HL-60/S4 (cell line): Measurements from ENCODE around the gene PLEKHM2.

Experiments
- in situ Hi-C: fragments of 300-500 bp; cut with MboI; formaldehyde crosslinking; loops from 2 replicates; pipeline ENCODE4 v1.14.3; 2022; ENCODE audit warnings: low sequenced_read_pairs

PLEKHM2 gene

DNA sequence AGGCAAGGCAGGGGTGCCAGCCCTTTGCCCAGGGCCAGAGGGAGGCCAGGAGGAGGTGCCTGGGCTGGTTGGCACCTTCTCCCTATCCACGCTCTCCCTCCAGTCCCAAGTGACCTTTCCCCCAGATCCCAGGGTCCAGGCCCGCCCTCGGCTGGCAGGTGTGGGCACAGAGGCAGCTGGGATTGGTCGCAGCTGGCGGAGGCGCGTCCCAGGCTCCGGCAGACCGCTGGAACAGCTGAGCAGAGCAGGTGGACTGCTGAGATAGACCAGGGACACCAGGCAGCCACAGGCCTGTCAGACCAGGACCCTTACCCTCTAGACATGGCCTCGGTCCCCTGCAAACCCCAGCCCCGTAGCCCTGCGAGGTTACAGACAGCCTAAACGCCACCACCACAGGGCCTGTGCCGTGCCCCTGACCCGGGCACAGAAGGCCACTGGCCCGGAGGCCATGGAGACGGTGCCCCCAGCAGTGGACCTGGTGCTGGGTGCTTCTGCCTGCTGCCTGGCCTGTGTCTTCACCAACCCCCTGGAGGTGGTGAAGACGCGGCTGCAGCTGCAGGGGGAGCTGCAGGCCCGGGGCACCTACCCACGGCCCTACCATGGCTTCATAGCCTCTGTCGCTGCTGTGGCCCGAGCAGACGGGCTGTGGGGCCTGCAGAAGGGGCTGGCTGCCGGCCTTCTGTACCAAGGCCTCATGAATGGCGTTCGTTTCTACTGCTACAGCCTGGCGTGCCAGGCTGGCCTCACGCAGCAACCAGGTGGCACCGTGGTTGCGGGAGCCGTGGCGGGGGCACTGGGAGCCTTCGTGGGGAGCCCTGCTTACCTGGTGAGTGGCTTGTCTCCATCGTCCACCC lies 52.1 kb downstream of the PLEKHM2 start, which contains the start of gene SLC25A34:
Gene SLC25A34, plus strand, starts transcription at position 221 of the 854 bp plus-strand sequence. Its CDS starts 228 bp downstream, at position 449.
- in situ Hi-C loops: loop anchor here (10.0 kb wide), 1 partner anchor 141 kb away; no protein-coding TSS in a partner anchor

DNA sequence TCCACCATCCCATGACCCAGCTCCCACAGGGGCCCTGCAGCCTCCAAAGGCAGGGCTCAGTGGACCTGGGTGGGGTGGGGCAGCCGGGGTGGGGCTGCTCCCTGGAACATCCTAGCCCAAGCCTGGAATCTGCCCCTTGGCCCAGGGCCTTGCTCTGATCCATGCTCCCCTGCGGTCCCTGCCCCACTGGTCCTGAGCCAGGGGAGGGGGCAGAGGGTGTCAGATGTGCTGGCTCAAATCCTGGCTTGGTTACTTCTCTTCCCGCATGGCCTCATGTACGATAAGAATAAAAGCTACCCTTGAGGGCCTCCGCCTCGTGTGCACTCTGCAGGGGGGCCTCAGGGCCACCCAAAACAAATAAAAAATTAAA lies 52.8 kb downstream of the PLEKHM2 start:
- in situ Hi-C loops: loop anchor here (10.0 kb wide), 1 partner anchor 142 kb away; no protein-coding TSS in a partner anchor

DNA sequence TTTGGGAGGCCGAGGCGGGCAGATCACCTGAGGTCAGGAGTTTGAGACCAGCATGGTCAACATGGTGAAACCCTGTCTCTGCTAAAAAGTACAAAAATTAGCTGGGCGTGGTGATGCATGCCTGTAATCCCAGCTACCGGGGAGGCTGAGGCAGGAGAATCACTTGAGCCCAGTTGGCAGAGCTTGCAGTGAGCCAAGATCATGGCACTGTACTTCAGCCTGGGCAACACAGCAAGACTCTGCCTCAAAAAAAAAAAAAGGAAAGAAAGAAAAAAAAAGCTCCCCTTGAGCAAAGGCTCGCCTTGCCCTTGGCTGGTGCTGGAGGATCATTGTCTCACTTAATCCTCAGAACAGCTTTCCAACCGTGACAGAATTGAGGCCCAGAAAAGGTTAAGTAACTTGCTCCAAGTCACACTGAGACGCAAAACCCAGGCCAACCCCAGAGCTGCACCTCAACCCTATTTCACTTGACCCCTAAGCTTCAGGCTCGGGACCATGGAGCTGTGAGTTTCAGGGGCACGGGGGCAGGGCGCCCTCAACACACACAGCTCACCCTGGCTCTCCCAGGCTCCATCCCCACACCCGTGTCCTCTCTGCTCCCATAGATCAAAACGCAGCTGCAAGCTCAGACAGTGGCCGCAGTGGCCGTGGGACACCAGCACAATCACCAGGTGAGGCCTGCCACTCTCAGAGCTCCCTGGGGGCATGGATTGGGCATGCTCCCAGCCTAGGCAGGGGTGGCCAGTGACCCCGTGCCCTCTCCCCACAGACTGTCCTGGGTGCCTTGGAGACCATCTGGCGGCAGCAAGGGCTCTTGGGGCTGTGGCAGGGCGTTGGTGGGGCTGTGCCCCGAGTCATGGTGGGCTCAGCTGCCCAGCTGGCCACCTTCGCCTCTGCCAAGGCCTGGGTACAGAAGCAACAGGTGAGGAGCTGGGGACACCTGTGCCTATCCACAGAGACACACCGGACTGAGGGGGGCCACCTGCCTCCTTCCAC lies 53.5 kb downstream of the PLEKHM2 start:
- in situ Hi-C loops: loop anchor here (10.0 kb wide), 1 partner anchor 143 kb away; no protein-coding TSS in a partner anchor

DNA sequence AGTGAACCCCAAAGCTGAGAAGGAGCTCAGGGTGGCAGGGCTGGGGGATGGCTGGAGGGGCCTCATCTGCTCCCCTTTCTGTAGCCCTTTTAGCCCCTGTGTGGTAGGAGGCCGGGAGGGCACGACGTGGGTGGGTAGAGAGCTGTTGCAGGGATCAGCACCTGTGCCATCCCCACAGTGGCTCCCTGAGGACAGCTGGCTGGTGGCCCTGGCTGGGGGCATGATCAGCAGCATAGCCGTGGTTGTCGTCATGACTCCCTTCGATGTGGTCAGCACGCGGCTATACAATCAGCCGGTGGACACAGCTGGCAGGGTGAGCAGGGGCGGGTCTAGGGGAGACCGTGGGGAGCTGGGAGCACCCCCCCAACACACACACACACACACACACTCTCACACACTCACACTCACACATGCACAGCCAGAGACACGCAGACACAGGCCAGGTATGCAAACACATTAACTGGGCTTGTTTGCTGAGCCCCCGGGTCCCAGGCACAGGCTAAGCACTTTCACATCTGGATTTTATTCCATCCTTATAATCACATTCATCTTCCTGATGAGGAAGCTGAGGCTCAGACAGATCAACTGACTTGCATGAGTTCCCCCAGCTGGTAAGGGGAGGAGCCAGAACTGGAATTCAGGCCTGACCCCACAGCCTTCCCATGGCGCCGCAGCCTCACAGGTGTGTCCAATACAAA lies 54.4 kb downstream of the PLEKHM2 start:
- in situ Hi-C loops: loop anchor here (10.0 kb wide), 1 partner anchor 144 kb away; no protein-coding TSS in a partner anchor

- in situ Hi-C loops: loop anchor here (10.0 kb wide), 1 partner anchor 144 kb away; no protein-coding TSS in a partner anchor
Observed at GRCh38 chr1:15739259-15739658, 55.1 kb downstream of the PLEKHM2 start.

DNA sequence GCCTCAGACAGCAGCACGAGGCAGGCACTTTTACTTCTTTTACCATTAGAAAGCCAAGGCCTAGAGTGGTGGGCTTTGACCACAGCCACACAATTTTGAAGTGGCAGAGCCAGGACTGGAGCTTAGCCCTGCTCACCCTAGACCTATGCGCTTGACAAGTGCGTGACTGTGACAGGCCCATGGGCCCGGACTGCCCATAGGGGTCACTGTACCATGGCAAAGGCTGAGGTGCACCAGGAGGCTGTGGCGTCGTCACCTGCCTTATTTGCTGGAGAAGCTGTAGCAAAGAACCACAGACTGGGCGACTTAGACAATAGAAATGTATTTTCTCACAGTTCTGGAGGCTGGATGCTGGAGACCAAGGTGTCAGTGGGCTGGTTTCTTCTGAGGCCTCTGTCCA lies 55.6 kb downstream of the PLEKHM2 start:
- in situ Hi-C loops: loop anchor here (10.0 kb wide), 1 partner anchor 145 kb away; no protein-coding TSS in a partner anchor

- in situ Hi-C loops: no loop called here
Observed at GRCh38 chr1:15740924-15741850, 57.1 kb downstream of the PLEKHM2 start.

- in situ Hi-C loops: no loop called here
Observed at GRCh38 chr1:15742339-15742801, 58.2 kb downstream of the PLEKHM2 start, which contains the start of gene TMEM82. Gene TMEM82 (plus strand): TSS chr1:15742499. CDS start chr1:15742560, 61 bp downstream.

- in situ Hi-C loops: no loop called here
Observed at GRCh38 chr1:15744122-15744679, 60.1 kb downstream of the PLEKHM2 start.

DNA sequence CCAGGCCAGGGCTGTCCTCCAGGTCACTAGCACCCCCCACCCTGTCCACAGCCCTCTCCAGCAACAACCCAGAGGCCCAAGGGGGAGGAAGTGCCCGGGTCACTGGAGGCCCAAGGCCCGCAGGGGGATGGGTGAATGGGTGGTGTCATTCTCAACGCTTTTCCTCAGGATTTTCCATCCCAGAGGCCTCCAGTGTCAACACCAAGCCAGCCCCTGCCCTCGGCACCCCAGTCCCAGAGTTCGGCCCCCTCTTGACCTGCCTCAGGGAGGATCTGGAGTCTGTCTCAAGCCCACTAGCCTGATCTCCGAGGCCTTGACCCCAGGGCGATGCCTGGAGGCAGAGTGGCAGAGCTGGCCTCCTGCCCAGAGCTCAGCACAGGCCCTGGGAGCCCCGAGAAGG lies 63.3 kb downstream of the PLEKHM2 start:
- in situ Hi-C loops: no loop called here

GRCh38 chr1:15748264-15748663 lies 64.1 kb downstream of the PLEKHM2 start:
- in situ Hi-C loops: no loop called here

GRCh38 chr1:15748690-15749398 lies 64.7 kb downstream of the PLEKHM2 start:
- in situ Hi-C loops: no loop called here

GRCh38 chr1:15749399-15750291 lies 65.5 kb downstream of the PLEKHM2 start:
- in situ Hi-C loops: no loop called here

GRCh38 chr1:15750924-15751323 lies 66.8 kb downstream of the PLEKHM2 start:
- in situ Hi-C loops: no loop called here

- in situ Hi-C loops: no loop called here
Observed at GRCh38 chr1:15751717-15752116, 67.6 kb downstream of the PLEKHM2 start.

DNA sequence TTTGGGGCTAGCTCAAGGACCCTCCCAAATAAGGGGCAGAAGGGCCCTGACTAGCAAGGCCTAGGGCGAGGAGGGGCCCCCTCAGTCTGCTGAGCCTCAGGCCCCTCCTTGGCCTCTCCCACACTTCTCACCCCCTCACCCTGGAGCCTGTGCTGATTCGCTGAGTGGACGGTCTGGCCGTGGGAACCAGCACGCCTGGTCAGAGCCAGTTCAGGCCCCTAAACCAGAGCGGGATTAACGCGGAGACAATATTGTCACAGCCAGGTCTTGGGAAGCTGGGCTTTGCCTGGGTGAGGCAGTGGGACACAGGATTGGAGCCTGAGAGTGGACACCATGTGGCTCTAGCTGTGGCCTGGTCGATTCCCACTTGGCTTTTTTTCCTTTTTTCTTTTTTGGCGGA lies 69.7 kb downstream of the PLEKHM2 start:
- in situ Hi-C loops: no loop called here

GRCh38 chr1:15755021-15755645 lies 71.0 kb downstream of the PLEKHM2 start:
- in situ Hi-C loops: no loop called here
